ENCODE measurements around the gene EFNA3.
A peak's percentile ranks its signal among the peaks of the same experiment; 100 is the strongest.

Gene EFNA3

GRCh38 chr1:155077758-155078445, 735 bp upstream of the EFNA3 start:
- Histone ChIP-seq H4K91ac (ENCODE audit: low read length) (no peak overlapping the region), H3K4me1 (ENCODE audit: control insufficient read depth, insufficient read depth, low read depth, low read length) (peaks cover 42% of the 10 kb centered on the region), H3K4me3 (ENCODE audit: insufficient read depth in 1 of 2, low read depth in 1 of 2, low read length in 2 of 2) (peak overlapping the region in 1 of 2 experiments; percentile 55), H3K36me3 (ENCODE audit: control insufficient read depth in 1 of 2, insufficient read depth in 2 of 2, low read depth in 1 of 2, low read length in 2 of 2) (no peaks in the 10 kb centered on the region), H3K4me2 (ENCODE audit: low read length, poor library complexity, severe bottlenecking) (no peak overlapping the region), H3K27me3 (ENCODE audit: control insufficient read depth in 1 of 2, insufficient read depth in 1 of 2, low read length in 2 of 2) (peaks cover 57 to 73% of the 10 kb centered on the region in 2 experiments), H2BK15ac (ENCODE audit: low read depth, poor library complexity, severe bottlenecking) (no peak overlapping the region), H3K79me1 (replicated peaks; ENCODE audit: low read length, poor library complexity, severe bottlenecking) (no peaks in the 10 kb centered on the region), H2AK5ac (ENCODE audit: low read length, severe bottlenecking) (no peak overlapping the region), H2BK120ac (ENCODE audit: low read depth, low read length) (no peak overlapping the region), H2BK5ac (ENCODE audit: low read depth, low read length, poor library complexity, severe bottlenecking) (no peak overlapping the region), H3K18ac (ENCODE audit: low read depth in 1 of 2, low read length in 2 of 2) (peak overlapping the region in 1 of 2 experiments; percentile 28), H3K9me3 (ENCODE audit: control insufficient read depth, low read length) (no peaks in the 10 kb centered on the region), H3K23ac (ENCODE audit: low read length in 2 of 2) (no peak overlapping the region), H2AFZ (ENCODE audit: low read depth, low read length) (no peak overlapping the region), H4K8ac (ENCODE audit: low read length) (no peak overlapping the region), H3K4ac (ENCODE audit: low read depth in 1 of 2, low read length in 2 of 2) (no peak overlapping the region), H3K14ac (ENCODE audit: low read length in 2 of 2) (no peak overlapping the region), H3K9ac (ENCODE audit: low read length) (peak overlapping the region; percentile 21), H3K27ac (ENCODE audit: low read length, poor library complexity, severe bottlenecking) (no peak overlapping the region), H2BK12ac (ENCODE audit: low read length in 2 of 2) (peak overlapping the region in 1 of 2 experiments; percentile 8)
- DNase-seq, result no peak
- 70% methylated on average over 4 of the region's 4 CpGs for WGBS

GRCh38 chr1:155079210-155079486, 511 bp downstream of the EFNA3 start:
- H2BK5ac ChIP-seq (ENCODE audit: low read depth, low read length, poor library complexity, severe bottlenecking), result peak overlapping the region; percentile 26
- no peak overlapping the region for H4K91ac ChIP-seq (ENCODE audit: low read length)
- H3K9me3 ChIP-seq (ENCODE audit: control insufficient read depth, low read length), result no peaks in the 10 kb centered on the region
- no peak overlapping the region for H4K8ac ChIP-seq (ENCODE audit: low read length)
- H3K9ac ChIP-seq (ENCODE audit: low read length), result no peak overlapping the region
- H3K79me1 ChIP-seq (replicated peaks; ENCODE audit: low read length, poor library complexity, severe bottlenecking), result no peaks in the 10 kb centered on the region
- peaks cover 66 to 74% of the 10 kb centered on the region in 2 experiments for H3K27me3 ChIP-seq (ENCODE audit: control insufficient read depth in 1 of 2, insufficient read depth in 1 of 2, low read length in 2 of 2)
- no peak overlapping the region for H2BK12ac ChIP-seq (ENCODE audit: low read length in 2 of 2)
- H2AFZ ChIP-seq (ENCODE audit: low read depth, low read length), result no peak overlapping the region
- H3K4ac ChIP-seq (ENCODE audit: low read depth in 1 of 2, low read length in 2 of 2), result no peak overlapping the region
- no peak for DNase-seq
- no peaks in the 10 kb centered on the region for H3K36me3 ChIP-seq (ENCODE audit: control insufficient read depth in 1 of 2, insufficient read depth in 2 of 2, low read depth in 1 of 2, low read length in 2 of 2)
- H3K14ac ChIP-seq (ENCODE audit: low read length in 2 of 2), result no peak overlapping the region
- peak overlapping the region in 1 of 2 experiments; percentile 63 for H3K4me3 ChIP-seq (ENCODE audit: insufficient read depth in 1 of 2, low read depth in 1 of 2, low read length in 2 of 2)
- no peak overlapping the region for H2AK5ac ChIP-seq (ENCODE audit: low read length, severe bottlenecking)
- peak overlapping the region; percentile 26 for H2BK15ac ChIP-seq (ENCODE audit: low read depth, poor library complexity, severe bottlenecking)
- H3K23ac ChIP-seq (ENCODE audit: low read length in 2 of 2), result no peak overlapping the region
- peaks cover 46% of the 10 kb centered on the region for H3K4me1 ChIP-seq (ENCODE audit: control insufficient read depth, insufficient read depth, low read depth, low read length)
- H2BK120ac ChIP-seq (ENCODE audit: low read depth, low read length), result no peak overlapping the region
- no peak overlapping the region for H3K18ac ChIP-seq (ENCODE audit: low read depth in 1 of 2, low read length in 2 of 2)
- no peak overlapping the region for H3K27ac ChIP-seq (ENCODE audit: low read length, poor library complexity, severe bottlenecking)
- H3K4me2 ChIP-seq (ENCODE audit: low read length, poor library complexity, severe bottlenecking), result peak overlapping the region; percentile 60
- 5% methylated on average over 4 of the region's 10 CpGs for WGBS

GRCh38 chr1:155079487-155080311, 1.1 kb downstream of the EFNA3 start:
- Histone ChIP-seq H3K79me1 (replicated peaks; ENCODE audit: low read length, poor library complexity, severe bottlenecking) (no peaks in the 10 kb centered on the region), H3K9me3 (ENCODE audit: control insufficient read depth, low read length) (no peaks in the 10 kb centered on the region), H3K9ac (ENCODE audit: low read length) (no peak overlapping the region), H4K8ac (ENCODE audit: low read length) (no peak overlapping the region), H2BK15ac (ENCODE audit: low read depth, poor library complexity, severe bottlenecking) (peak overlapping the region; percentile 31), H2BK120ac (ENCODE audit: low read depth, low read length) (no peak overlapping the region), H3K36me3 (ENCODE audit: control insufficient read depth in 1 of 2, insufficient read depth in 2 of 2, low read depth in 1 of 2, low read length in 2 of 2) (no peaks in the 10 kb centered on the region), H2AFZ (ENCODE audit: low read depth, low read length) (no peak overlapping the region), H2BK5ac (ENCODE audit: low read depth, low read length, poor library complexity, severe bottlenecking) (peak overlapping the region; percentile 26), H3K27me3 (ENCODE audit: control insufficient read depth in 1 of 2, insufficient read depth in 1 of 2, low read length in 2 of 2) (peaks cover 66 to 73% of the 10 kb centered on the region in 2 experiments), H3K4me1 (ENCODE audit: control insufficient read depth, insufficient read depth, low read depth, low read length) (peaks cover 51% of the 10 kb centered on the region), H3K4me2 (ENCODE audit: low read length, poor library complexity, severe bottlenecking) (peak overlapping the region; percentile 60), H3K4me3 (ENCODE audit: insufficient read depth in 1 of 2, low read depth in 1 of 2, low read length in 2 of 2) (peak overlapping the region; percentile 11 to 63), H3K23ac (ENCODE audit: low read length in 2 of 2) (peak overlapping the region in 1 of 2 experiments; percentile 90), H3K4ac (ENCODE audit: low read depth in 1 of 2, low read length in 2 of 2) (no peak overlapping the region), H3K18ac (ENCODE audit: low read depth in 1 of 2, low read length in 2 of 2) (peak overlapping the region in 1 of 2 experiments; percentile 53), H3K27ac (ENCODE audit: low read length, poor library complexity, severe bottlenecking) (no peak overlapping the region), H4K91ac (ENCODE audit: low read length) (peak overlapping the region; percentile 18), H2AK5ac (ENCODE audit: low read length, severe bottlenecking) (no peak overlapping the region), H3K14ac (ENCODE audit: low read length in 2 of 2) (no peak overlapping the region), H2BK12ac (ENCODE audit: low read length in 2 of 2) (peak overlapping the region in 1 of 2 experiments; percentile 29)
- 2% methylated on average over 42 of the region's 67 CpGs for WGBS
- DNase-seq, result peak; percentile 27
